Measurements from ENCODE around the gene TMOD1.
"Not testable (repeated sequence)": the region's sequence is repeated elsewhere in the genome, so short reads cannot be mapped to it uniquely, and the experiment has no call there.

TMOD1 gene

GRCh38 chr9:97498846-97499245, 2.6 kb upstream of the TMOD1 start:
- DNase-seq (ENCODE audit: low read depth, low spot score): not testable (repeated sequence)

- DNase-seq (ENCODE audit: low read depth, low spot score): no peak
Measured at GRCh38 chr9:97500263-97500662, 1.2 kb upstream of the TMOD1 start.

GRCh38 chr9:97500765-97501176, 695 bp upstream of the TMOD1 start:
- DNase-seq (ENCODE audit: low read depth, low spot score): no peak

DNA sequence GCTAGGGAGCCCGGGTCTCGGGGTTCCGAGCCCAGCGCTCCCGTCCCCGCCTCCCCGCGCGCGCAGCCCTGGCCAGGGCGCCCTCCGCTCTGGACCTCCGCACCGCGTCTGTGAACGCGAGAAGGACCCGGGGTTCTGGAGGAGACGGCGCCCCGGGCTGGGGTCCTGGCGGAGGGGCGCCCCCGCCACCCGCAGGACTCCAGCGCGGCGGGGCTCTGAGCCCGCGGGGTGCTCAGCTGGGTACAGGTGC, 431 bp downstream of the TMOD1 start:
- no peak for DNase-seq (ENCODE audit: low read depth, low spot score)

GRCh38 chr9:97502222-97502983, 937 bp downstream of the TMOD1 start:
- peak; percentile 33 for DNase-seq (ENCODE audit: low read depth, low spot score)

- DNase-seq (ENCODE audit: low read depth, low spot score): peak; percentile 4
Measured at GRCh38 chr9:97502984-97503861, 1.8 kb downstream of the TMOD1 start.

GRCh38 chr9:97503862-97504210, 2.4 kb downstream of the TMOD1 start:
- DNase-seq (ENCODE audit: low read depth, low spot score): no peak

DNA sequence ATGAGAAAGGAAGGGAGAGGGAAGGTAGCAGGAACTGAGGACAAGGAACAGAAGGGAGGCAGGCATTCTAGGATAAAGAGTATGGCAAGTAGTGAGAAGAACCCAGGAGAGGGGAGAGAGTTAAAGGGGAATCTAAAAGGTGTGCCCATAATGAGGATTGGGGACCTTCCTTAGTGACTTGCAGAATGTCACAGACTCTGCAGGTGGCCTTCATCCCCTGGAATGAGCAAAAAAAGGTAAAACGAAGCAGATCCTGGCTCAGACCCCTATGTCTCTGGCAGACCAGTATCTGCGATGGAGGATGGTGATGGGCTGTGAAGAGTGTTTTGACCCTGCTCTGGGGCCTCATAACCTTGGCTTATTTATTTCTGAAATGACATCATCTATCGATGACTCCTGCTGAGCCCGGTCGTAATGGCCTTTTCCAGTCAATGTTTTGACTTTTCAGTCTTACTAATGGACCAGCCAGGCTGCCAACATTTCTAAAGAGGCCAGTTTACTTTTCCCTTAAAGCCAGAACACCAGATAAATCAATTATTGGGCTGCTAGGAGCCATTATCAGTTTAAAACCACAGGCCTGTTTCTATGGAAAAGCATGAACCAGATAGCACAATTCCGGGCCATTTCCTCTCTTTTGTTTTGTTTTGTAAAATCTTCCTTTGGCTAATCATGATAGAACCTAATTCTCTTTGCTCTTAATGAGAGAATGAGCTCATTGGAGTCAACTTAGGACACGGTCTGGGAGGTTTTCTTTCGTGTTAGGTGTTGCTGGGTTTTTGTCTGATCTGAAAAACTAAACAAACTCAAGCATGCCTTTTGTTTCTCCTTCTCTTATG, 3.1 kb downstream of the TMOD1 start:
- DNase-seq (ENCODE audit: low read depth, low spot score): peak; percentile 30

- DNase-seq (ENCODE audit: low read depth, low spot score): no peak
Measured at GRCh38 chr9:97505845-97506244, 4.4 kb downstream of the TMOD1 start.

GRCh38 chr9:97506306-97506705, 4.8 kb downstream of the TMOD1 start:
- DNase-seq (ENCODE audit: low read depth, low spot score): no peak

GRCh38 chr9:97506787-97507186, 5.3 kb downstream of the TMOD1 start:
- no peak for DNase-seq (ENCODE audit: low read depth, low spot score)

DNA sequence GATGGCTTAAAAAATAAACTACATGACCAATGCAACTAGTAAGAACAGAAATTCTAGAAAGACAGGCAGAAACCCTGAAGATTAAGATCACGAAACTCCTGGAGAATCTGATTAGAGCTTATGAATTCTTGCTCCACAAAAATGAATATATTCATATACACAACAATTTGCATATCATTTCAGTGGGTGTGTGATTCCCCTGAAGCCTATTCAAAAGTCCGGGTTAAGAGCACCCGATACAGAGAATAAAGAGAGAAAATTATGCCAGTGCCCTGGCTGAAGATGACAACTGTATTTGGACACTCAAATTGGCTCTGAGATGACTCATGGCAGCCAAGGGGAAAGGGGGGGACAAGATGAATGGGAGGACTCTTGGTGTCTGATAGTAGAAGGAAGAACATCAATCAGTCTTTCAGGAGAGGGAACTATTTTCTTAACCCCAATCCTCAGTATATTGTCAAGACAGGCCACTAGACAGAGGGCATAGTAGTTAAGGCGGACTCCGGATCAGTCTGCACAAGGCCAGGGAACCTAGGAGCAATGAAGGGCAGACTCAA, 6.0 kb downstream of the TMOD1 start:
- no peak for DNase-seq (ENCODE audit: low read depth, low spot score)

- DNase-seq (ENCODE audit: low read depth, low spot score): no peak
Measured at GRCh38 chr9:97508852-97509251, 7.4 kb downstream of the TMOD1 start.

DNA sequence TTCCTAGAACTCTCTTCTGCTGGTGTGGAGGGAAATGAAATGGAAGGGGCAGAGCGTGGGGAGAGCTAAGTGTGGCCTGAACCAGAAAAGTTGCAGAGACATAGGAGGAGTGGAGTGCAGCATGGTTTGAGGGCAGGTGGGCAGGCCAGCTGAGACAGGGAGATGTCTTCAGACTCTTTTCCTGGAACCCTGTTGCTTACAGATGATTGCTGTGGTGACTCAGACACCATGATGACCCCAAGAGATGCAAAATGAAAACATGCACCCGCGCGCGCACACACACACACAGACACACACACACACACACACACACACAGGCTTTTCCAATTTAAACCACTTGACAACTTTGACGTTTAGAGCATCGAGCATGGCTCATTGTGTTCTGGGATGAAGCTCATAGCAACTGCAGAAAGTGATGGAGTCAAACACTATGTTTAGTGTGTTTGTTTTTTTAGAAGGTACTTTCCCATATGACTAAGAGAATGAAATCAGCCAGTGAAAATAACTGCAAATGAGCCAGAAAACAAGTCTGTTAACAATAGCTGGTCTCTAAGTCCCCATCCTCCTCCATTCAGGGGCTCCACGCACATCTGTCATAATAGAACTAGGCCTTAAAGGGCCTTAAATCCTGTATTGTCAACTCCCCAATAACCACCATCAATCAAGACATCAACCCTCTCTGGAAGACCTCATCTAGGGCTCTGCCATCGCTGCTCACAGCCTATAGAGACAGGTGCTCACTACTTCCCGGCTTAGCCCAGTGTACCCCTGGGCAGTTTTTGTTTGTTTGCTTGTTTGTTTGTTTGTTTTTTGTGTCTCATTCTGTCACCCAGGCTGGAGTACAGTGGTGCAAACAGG, 9.6 kb downstream of the TMOD1 start:
- DNase-seq (ENCODE audit: low read depth, low spot score): peak; percentile 63

GRCh38 chr9:97511655-97512427, 10.4 kb downstream of the TMOD1 start:
- no peak for DNase-seq (ENCODE audit: low read depth, low spot score)

DNA sequence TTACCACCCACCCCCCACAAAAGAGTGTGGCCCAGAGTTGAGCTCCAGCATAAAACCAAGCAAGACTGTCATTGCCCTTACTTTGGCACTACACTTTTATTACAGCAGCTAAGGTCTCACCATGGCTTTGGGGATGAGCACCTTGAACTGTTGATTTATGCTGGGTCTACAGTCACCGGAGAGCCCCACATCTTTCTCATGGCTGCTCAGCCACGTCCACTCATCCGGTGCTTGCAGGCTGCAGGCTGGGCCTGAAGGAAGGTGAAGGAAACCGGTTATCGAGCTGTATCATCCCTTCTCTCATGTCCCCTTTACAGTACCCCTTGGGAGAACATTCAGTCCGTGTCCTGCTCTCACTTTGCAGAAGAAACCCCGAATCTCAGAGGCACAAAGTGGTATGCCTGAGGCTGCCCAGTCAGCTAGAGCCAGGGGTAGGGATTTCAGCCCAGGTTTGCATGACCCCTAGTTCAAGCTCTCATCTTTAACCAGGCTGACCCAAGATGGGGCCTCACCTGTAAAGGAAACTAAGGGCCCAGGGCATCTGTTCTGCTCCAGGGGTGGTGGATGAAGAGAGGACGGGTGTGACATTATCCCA, 11.6 kb downstream of the TMOD1 start:
- no peak for DNase-seq (ENCODE audit: low read depth, low spot score)

- DNase-seq (ENCODE audit: low read depth, low spot score): no peak
Measured at GRCh38 chr9:97514531-97514930, 13.1 kb downstream of the TMOD1 start.

DNA sequence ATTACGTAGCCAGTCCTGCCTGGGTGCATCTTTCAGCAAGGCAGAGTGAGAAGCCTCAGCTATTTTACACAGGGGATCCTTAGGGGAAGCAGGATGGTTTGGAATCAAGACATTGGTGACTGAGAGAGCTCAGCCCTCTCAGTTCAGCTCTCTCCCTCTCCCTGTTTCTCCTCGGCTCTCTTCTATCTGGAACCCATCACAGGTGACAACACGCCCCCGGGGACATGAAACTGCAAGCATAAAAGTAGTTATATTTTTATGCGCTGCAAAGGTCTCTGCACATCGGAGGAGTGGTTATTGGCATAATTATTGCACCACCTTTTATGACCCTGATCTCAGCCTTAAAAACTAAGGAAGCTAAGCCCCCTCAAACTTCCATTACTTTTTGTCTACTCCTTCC, 14.2 kb downstream of the TMOD1 start:
- no peak for DNase-seq (ENCODE audit: low read depth, low spot score)

DNA sequence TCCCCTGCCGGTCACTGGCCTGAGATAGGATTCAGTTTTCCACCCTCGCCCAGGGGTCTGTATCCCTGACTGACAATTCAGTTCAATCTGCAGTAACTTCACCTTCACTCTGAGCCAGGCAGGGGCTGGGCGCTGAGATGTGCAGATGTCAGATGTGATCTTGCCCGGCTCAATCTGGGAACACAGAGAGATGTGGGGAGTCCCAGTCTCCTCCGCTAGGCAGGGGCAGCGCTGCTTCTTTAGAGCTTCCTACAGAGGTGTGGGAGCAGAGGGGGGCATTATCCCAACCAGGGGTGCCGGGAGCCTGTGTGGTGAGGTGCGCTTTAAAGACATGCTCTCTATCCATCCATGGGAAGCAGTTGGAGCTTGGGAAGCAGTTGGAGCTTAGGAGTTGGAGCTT, 14.6 kb downstream of the TMOD1 start:
- DNase-seq (ENCODE audit: low read depth, low spot score): no peak
